SK-N-SH (cell line): Measurements from ENCODE around the gene PLCB3.

Experiments
- EP300 ChIP-seq, 2 experiments: IDR thresholded peaks; 2 replicates each; pipeline versions ENCODE4 v1.4.0 to v1.6.1; 2012; ENCODE audit warnings: borderline replicate concordance in 1 of 2, low read depth in 1 of 2, low read length in 1 of 2
- REST ChIP-seq: IDR thresholded peaks from 2 replicates; pipeline ENCODE4 v1.6.1; 2012; ENCODE audit warnings: mild to moderate bottlenecking, low read depth, low read length, moderate library complexity
- TCF12 ChIP-seq: IDR thresholded peaks from 2 replicates; pipeline ENCODE4 v1.4.0; 2012
- USF1 ChIP-seq: IDR thresholded peaks from 2 replicates; pipeline ENCODE4 v1.4.0; 2012; ENCODE audit warnings: low read depth, borderline replicate concordance
- USF2 ChIP-seq: fragments of 150-350 bp; IDR thresholded peaks from 2 replicates; pipeline ENCODE4 v1.6.1; 2017; ENCODE audit warnings: antibody characterized with exemption, low read length, low read depth, borderline replicate concordance
- TF ChIP-seq, protein P1 (sequence below): fragments of 200-600 bp; sonication (generic); IDR thresholded peaks from 2 replicates; pipeline ENCODE4 v1.6.1; 2017; ENCODE audit warnings: antibody characterized with exemption, mild to moderate bottlenecking, moderate library complexity

- TF ChIP-seq TCF12 (no peak), USF2 (no peak), EP300 (IDR thresholded peaks at IDR 0.05; ENCODE audit: borderline replicate concordance in 1 of 2, low read depth in 1 of 2, low read length in 1 of 2) (no peak), USF1 (no peak), REST (no peak)
- TF ChIP-seq, protein P1, sequence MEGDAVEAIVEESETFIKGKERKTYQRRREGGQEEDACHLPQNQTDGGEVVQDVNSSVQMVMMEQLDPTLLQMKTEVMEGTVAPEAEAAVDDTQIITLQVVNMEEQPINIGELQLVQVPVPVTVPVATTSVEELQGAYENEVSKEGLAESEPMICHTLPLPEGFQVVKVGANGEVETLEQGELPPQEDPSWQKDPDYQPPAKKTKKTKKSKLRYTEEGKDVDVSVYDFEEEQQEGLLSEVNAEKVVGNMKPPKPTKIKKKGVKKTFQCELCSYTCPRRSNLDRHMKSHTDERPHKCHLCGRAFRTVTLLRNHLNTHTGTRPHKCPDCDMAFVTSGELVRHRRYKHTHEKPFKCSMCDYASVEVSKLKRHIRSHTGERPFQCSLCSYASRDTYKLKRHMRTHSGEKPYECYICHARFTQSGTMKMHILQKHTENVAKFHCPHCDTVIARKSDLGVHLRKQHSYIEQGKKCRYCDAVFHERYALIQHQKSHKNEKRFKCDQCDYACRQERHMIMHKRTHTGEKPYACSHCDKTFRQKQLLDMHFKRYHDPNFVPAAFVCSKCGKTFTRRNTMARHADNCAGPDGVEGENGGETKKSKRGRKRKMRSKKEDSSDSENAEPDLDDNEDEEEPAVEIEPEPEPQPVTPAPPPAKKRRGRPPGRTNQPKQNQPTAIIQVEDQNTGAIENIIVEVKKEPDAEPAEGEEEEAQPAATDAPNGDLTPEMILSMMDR = no peak
Observed at GRCh38 chr11:64287676-64288352, 36.5 kb downstream of the PLCB3 start.
